ENCODE results near the gene MARCHF2.
"Not testable (repeated sequence)": the region's sequence is repeated elsewhere in the genome, so short reads cannot be mapped to it uniquely, and the experiment has no call there.

Gene MARCHF2, protein sequence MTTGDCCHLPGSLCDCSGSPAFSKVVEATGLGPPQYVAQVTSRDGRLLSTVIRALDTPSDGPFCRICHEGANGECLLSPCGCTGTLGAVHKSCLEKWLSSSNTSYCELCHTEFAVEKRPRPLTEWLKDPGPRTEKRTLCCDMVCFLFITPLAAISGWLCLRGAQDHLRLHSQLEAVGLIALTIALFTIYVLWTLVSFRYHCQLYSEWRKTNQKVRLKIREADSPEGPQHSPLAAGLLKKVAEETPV

DNA sequence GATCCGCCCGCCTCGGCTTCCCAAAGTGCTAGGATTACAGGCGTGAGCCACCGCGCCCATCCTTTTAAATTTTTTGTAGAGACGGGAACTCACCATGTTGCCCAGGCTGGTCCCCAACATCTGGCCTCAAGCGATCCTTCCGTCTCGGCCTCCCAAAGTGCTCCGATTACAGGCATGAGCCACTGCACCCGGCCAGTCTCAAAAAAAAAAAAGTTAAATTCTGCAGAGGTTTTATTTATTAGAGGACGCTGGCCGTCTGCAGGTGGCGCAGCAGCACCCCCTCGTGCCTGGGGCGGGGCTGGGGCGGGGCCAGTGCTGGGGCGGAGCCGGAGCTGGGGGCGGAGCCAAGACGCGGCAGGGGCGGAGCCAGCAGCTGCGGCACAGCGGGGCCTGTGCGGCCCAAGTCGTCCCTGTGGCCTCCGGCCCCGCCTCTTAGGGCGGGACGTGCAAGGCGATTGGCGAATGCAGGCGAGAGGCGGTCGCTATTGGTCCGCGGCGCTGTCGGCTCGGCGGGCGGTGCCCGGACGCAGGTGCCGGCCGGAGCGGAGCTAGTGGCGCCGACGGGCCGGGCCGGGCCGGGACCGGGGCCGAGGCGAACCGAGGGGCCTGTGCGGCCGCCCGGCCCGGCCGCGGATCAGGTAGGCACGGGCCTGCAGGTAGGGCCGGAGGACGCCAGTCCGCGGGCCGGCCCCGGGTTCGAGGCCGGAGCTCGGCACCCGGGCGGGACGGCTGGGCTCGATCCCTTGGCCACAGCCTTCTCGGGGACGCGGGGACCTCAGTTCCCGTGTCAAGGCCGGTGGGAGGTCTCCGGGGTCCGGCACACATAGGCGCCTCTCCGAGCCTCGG lies at the start of gene MARCHF2:
Gene MARCHF2, plus strand, starts transcription at position 523 of the 846 bp plus-strand sequence. CDS start 8,536 bp downstream, outside the sequence.
- DNase-seq (ENCODE audit: low read depth in 2 of 2), result peak; percentile 93 to 95

DNA sequence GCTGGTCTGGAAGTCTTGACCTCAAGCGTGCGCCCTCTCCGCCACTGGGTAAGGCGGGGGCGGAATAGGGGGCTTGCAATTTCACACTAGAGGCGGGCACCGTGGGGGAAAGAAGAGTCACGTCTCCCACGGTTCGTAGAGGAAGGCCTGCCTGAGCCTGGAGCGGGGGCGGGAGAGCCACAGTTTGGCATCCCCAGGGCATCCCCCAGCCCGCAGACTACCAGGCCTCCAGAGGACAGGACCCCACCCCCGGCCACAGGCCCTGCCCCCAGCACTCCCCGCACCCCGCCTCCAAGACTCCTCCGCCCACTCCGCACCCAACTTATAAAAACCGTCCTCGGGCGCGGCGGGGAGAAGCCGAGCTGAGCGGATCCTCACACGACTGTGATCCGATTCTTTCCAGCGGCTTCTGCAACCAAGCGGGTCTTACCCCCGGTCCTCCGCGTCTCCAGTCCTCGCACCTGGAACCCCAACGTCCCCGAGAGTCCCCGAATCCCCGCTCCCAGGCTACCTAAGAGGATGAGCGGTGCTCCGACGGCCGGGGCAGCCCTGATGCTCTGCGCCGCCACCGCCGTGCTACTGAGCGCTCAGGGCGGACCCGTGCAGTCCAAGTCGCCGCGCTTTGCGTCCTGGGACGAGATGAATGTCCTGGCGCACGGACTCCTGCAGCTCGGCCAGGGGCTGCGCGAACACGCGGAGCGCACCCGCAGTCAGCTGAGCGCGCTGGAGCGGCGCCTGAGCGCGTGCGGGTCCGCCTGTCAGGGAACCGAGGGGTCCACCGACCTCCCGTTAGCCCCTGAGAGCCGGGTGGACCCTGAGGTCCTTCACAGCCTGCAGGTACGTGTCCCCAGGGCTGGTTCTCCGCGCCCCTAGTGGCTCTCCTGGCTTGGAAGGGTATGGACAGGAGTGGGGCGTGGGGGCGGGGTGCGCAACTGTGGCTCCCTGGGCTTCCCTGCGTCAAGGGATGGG lies 49.0 kb upstream of the MARCHF2 start, which contains the start of gene ANGPTL4:
Gene ANGPTL4, plus strand, starts transcription at position 353 of the 969 bp plus-strand sequence. Its CDS starts 167 bp downstream, at position 520.
- DNase-seq (ENCODE audit: low read depth in 2 of 2), result no peak

DNA sequence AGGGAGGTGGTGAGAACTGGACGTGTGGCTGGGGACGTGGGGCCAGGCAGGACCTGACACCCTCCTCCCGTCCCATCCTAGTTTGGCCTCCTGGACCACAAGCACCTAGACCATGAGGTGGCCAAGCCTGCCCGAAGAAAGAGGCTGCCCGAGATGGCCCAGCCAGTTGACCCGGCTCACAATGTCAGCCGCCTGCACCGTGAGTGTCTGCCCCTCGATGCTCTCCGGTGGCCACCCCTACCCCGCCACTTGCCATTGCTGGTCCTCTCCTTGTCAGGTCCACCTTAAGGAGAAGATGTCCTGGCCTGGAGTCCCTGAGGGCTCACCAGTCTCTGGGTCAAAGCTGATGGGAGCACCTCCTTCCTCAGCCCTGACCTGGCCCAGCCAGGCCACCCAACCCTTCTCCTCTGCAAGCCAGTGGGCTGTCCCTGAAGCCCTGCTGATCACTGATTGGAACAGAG lies 47.0 kb upstream of the MARCHF2 start:
- DNase-seq (ENCODE audit: low read depth in 2 of 2), result no peak

DNA sequence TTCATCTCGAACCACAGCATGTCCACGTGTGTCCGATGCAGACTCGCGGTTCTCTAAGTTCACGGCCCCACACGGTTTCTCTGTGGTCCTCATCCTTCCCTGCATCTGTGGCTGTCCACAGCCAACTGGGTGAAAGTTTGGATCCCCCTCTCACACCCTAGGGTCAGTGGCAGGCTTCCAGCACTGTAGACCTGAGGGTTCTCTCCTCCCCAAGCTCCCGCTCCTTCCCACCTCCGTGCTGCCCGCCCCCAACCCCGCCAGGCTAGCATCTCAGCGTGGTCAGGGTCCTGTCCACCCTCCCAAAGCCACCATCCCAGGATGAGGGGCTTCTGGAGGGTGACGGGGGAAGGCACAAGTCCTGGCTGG lies 46.2 kb upstream of the MARCHF2 start:
- DNase-seq (ENCODE audit: low read depth in 2 of 2), result no peak

DNA sequence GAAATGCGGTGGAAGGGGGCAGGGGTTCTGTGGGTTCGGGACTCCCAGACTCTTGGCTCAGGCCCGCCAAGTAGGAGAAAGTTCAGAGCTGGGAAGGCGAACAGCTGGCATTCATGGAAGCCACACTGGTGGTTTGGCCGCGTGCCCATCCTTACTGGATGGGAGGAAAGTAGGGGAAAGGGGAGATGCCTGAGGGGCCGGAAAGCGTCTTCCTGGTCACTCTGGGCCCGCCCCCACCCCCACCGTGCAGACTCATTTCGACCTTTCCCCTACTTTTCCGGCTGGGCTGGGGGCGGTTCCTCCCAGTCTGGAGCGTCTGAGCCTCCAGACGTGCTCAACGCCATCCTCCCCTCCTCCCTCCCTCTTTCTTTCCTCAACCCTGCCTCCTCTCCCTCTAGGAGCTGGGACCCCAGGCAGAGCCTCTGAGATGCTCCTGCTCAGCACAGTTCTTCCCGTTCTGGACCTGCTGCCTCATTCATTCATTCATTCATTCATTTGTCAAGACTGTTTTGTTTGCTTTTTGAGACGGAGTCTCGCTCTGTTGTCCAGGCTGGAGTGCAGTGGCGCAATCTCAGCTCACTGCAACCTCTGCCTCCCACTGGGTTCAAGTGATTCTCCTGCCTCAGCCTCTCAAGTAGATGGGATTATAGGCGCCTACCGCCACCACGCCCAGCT lies 45.6 kb upstream of the MARCHF2 start:
- no peak for DNase-seq (ENCODE audit: low read depth in 2 of 2)

DNA sequence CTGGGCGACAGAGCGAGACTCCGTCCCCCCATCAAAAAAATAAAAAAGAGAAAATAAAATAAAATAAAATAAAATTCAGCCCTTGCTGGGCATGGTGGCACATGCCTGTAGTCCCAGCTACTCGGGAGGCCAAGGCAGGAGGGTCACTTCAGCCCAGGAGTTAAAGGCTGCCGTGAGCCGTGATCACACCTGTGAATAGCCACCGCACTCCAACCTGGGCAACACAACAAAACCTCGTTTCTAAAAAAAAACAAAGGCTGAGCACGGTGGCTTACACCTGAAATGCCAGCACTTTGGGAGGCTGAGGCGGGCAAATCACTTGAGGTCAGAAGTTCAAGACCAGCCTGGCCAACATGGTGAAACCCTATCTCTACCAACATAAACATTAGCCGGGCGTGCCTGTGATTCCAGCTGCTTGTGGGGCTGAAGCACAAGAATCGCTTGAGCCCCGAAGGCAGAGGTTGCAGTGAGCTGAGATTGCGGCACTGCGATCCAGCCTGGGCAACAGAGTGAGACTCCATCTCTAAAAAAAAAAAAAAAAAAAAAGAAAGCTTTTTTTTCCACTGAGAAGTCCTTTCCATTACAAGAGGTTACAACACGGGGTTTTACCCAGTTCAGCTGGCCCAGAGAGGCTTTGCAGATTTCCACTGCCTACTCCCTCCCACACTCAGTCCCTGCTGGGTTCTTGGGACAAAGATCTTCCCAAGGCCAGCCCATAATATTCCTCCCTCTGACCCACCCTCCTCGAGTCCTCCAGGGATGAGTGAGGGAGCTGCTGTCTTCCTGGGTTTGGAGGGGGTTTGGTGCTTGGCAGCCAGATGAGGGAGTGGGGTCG lies 42.7 kb upstream of the MARCHF2 start:
- no peak for DNase-seq (ENCODE audit: low read depth in 2 of 2)

DNA sequence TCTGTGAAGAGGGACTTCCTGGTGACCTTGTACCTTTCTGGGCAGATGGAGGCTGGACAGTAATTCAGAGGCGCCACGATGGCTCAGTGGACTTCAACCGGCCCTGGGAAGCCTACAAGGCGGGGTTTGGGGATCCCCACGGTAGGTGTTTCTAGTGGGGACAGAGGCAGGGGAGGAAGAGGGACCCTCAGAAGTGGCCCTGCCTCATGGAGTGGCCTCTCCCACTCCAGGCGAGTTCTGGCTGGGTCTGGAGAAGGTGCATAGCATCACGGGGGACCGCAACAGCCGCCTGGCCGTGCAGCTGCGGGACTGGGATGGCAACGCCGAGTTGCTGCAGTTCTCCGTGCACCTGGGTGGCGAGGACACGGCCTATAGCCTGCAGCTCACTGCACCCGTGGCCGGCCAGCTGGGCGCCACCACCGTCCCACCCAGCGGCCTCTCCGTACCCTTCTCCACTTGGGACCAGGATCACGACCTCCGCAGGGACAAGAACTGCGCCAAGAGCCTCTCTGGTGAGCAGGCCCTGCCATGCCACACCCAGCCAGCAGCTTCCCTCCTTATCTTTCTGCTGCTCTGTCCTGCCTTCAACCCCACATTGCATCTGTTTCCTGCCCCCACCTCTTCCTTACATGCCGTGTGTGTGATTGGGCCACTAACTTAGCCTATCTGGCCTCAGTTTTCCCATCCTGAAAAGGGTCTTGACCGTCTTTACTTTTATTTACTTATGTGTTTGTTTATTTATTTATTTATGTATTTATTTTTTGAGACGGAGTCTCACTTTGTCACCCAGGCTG lies 41.9 kb upstream of the MARCHF2 start:
- DNase-seq (ENCODE audit: low read depth in 2 of 2), result no peak

DNA sequence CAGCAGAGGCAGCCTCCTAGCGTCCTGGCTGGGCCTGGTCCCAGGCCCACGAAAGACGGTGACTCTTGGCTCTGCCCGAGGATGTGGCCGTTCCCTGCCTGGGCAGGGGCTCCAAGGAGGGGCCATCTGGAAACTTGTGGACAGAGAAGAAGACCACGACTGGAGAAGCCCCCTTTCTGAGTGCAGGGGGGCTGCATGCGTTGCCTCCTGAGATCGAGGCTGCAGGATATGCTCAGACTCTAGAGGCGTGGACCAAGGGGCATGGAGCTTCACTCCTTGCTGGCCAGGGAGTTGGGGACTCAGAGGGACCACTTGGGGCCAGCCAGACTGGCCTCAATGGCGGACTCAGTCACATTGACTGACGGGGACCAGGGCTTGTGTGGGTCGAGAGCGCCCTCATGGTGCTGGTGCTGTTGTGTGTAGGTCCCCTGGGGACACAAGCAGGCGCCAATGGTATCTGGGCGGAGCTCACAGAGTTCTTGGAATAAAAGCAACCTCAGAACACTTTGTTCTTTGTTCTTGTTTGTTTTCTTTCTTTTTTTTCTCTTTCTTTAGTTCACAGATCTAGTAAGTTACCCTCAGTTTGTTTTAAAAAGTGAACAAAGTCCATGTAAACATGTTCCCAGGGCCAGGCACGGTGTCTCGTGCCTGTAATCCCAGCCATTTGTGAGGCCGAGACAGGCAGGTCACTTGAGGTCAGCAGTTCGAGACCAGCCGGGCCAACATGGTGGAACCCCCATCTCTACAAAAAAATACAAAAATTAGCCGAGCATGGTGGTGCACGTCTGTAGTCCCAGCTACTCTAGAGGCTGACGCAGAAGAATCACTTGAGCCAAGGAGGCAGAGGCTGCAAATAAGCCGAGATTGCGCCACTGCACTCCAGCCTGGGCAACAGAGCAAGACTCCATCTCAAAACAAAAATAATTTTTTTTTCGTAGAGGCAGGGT lies 39.0 kb upstream of the MARCHF2 start:
- DNase-seq (ENCODE audit: low read depth in 2 of 2), result no peak

DNA sequence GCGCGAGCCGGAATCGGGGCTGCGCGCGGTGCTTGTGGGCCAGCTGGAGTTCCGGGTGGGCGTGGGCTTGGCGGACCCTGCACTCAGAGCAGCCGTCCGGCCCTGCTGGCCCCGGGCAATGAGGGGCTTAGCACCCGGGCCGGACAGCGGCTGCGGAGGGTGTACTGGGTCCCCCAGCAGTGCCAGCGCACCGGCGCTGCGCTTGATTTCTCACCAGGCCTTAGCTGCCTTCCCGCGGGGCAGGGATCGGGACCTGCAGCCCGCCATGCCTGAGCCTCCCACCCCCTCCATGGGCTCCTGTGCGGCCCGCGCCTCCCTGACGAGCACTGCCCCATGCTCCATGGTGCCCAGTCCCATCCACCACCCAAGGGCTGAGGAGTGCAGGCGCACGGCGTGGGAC lies 37.3 kb upstream of the MARCHF2 start:
- DNase-seq (ENCODE audit: low read depth in 2 of 2), result not testable (repeated sequence)

DNA sequence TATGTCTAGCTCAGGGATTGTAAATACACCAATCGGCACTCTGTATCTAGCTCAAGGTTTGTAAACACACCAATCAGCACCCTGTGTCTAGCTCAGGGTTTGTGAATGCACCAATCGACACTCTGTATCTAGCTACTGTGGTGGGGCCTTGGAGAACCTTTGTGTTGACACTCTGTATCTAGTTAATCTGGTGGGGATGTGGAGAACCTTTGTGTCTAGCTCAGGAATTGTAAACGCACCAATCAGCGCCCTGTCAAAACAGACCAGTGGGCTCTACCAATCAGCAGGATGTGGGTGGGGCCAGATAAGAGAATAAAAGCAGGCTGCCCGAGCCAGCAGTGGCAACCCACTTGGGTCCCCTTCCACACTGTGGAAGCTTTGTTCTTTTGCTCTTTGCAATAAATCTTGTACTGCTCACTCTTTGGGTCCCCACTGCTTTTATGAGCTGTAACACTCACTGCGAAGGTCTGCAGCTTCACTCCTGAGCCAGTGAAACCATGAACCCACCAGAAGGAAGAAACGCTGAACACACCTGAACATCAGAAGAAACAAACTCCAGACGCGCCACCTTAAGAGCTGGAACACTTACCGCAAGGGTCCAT lies 36.6 kb upstream of the MARCHF2 start:
- not testable (repeated sequence) for DNase-seq (ENCODE audit: low read depth in 2 of 2)

DNA sequence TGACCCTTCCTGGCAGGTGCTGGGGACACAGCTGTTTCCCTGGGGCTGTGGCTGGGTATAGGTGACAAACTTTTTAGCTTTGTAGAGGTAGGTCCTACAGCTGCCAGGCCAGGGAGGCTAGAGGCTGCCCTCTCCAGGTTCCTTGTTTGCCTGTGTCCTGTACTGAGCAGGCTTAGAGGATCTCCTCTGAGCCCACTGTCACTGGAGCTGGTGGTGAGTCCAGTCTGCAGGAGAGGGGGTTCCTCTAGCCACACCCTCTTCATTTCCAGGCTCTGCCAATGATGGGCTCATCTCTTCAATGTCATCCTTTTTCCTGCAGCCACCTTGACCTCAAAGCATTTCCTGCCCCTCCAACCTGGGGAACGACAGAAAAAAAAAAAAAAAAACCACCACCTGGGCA lies 35.5 kb upstream of the MARCHF2 start:
- no peak for DNase-seq (ENCODE audit: low read depth in 2 of 2)

DNA sequence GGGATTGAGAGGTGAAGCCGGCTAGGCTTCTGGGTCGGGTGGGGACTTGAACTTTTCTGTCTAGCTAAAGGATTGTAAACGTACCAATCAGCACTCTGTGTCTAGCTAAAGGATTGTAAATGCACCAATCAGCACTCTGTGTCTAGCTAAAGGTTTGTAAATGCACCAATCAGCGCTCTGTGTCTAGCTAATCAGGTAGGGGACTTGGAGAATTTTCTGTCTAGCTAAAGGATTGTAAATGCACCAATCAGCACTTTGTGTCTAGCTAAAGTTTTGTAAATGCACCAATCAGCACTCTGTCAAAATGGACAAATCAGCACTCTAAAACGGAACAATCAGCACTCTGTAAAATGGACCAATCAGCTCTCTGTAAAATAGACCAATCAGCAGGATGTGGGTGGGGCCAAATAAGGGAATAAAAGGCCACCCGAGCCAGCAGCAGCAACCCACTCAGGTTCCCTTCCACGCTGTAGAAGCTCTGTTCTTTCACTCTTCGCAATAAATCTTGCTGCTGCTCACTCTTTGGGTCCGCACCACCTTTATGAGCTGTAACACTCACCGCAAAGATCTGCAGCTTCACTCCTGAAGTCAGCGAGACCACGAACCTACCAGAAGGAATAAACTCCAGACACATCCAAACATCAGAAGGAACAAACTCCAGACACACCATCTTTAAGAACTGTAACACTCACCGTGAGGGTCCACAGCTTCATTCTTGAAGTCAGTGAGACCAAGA lies 33.8 kb upstream of the MARCHF2 start:
- not testable (repeated sequence) for DNase-seq (ENCODE audit: low read depth in 2 of 2)

DNA sequence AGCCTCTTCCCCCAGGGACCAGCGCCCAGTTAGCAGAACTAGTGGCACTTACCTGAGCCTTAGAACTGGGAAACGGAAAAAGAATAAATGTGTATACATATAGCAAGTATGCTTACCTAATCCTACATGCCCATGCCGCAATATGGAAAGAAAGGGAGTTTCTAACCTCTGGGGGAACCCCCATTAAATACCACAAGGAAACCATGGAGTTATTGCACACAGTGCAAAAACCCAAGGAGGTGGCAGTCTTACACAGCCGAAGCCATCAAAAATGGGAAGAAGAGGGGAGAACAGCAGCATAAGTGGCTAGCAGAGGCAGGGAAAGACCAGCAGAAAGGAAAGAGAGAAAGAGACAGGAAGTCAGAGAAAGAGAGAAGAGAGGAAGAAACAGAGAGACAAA lies 28.5 kb upstream of the MARCHF2 start:
- not testable (repeated sequence) for DNase-seq (ENCODE audit: low read depth in 2 of 2)

DNA sequence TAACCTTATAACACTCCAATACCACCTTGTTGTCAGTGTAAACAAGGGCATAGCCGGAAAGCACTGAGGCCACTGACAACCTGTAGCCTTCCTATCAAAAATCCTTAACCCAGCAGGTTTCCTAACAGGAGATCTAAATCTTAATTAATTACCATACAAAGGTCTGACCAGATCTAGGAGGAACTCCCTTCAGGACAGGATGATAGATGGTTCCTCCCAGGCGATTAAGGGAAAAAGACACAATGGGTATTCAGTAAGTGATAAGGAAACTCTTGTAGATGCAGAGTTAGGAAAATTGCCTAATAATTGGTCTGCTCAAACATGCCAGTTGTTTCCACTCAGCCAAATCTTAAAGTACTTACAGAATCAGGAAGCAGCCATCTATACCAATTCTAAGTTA lies 28.0 kb upstream of the MARCHF2 start:
- not testable (repeated sequence) for DNase-seq (ENCODE audit: low read depth in 2 of 2)

DNA sequence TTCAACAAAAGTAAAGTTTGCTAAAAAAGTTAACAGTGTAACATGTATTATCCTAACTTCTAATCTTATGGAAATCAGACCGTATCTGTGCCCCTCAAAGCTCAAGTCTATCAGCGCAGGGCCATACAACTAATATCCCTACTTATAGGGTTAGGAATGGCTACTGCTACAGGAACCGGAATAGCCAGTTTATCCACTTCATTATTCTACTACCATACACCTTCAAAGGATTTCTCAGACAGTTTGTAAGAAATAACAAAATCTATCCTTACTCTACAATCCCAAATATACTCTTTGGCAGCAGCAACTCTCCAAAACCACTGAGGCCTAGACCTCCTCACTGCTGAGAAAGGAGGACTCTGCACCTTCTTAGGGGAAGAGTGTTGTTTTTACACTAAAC lies 27.5 kb upstream of the MARCHF2 start:
- DNase-seq (ENCODE audit: low read depth in 2 of 2), result not testable (repeated sequence)

DNA sequence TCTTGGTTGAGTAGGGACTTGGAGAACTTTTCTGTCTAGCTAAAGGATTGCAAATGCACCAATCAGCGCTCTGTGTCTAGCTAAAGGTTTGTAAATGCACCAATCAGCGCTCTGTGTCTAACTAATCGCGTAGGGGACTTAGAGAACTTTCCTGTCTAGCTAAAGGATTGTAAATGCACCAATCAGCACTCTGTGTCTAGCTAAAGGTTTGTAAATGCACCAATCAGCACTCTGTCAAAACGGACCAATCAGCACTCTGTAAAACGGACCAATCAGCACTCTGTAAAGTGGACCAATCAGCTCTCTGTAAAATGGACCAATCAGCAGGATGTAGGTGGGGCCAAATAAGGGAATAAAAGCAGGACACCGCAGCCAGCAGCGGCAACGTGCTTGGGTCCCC lies 26.7 kb upstream of the MARCHF2 start:
- not testable (repeated sequence) for DNase-seq (ENCODE audit: low read depth in 2 of 2)

DNA sequence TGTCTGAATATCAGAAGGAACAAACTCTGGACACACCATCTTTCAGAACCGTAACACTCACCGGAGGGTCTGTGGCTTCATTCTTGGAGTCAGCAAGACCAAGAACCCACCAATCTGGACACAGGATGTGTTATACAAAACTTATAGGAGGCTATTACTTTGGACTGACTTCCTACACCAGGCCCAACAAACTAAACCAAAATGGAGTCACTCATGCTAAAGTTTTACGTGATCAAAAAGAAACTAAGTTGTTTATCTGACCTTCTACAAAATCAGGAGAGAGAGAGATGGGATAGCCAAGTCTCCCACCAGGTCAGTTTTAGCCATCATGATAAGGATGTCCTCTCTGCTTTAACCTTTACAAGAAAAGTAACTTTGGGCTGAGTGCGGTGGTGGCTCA lies 26.1 kb upstream of the MARCHF2 start:
- no peak for DNase-seq (ENCODE audit: low read depth in 2 of 2)
